ENCODE measurements around the gene ATXN3.
A peak's percentile ranks its signal among the peaks of the same experiment; 100 is the strongest.
"Not testable (repeated sequence)": the region's sequence is repeated elsewhere in the genome, so short reads cannot be mapped to it uniquely, and the experiment has no call there.

ATXN3 gene

GRCh38 chr14:92058006-92058917 is 48.1 kb downstream of the ATXN3 start:
- no peak for DNase-seq

DNA sequence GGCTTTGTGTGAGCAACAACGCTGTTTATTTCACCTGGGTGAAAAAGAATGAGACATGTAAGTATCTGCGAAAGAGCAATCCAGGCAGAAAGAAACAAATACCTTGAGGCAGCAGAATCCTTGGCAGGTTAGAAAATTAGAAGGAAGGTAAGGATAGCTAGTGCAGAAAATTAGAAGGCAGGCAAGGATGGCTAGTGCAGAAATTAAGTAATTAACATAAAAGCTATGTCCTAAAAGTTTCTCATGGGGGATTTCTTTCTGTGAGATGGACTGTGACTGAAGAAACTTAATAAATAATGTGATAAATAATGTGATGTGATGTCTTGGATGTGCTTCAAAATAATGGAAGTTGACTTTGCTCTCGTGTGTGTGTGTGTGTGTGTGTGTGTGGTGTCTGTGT is 56.6 kb downstream of the ATXN3 start:
- no peak for DNase-seq

GRCh38 chr14:92049221-92049620 is 57.2 kb downstream of the ATXN3 start:
- DNase-seq, result not testable (repeated sequence)

DNA sequence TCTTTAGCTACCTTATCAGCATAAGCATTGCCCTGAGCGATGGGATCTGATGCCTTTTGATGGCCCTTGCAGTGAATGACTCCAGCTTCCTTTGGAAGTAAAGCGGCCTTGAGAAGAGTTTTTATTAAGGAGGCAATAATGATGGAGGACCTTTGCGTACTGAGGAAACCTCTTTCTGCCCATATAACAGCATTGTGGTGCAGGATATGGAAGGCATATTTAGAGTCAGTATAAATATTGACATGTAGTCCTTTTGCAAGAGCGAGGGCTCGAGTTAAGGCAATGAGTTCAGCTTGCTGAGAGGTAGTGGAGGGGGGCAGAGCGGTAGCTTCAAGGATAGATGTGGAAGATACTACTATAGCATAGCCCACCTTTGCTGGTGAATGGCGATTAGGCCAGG is 60.5 kb downstream of the ATXN3 start:
- not testable (repeated sequence) for DNase-seq

- not testable (repeated sequence) for DNase-seq
These were observed 64.6 kb downstream of the ATXN3 start for GRCh38 chr14:92041766-92042165.

DNA sequence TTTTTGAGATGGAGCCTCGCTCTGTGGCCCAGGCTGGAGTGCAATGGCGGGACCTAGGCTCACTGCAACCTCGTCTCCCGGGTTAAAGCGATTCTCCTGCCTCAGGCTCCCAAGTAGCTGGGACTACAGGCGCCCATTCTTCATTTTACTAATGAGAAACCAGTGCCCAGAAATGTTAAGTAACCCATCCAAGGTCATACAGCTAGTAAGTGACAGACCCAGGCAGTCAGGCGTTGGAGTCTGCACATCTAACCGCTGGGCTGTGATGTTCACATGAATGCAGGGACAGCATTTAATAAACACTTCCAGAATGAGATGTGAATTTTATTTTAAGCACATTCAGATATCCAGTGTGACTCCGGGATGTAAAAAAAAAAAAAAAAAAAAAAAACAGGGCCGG is 65.2 kb downstream of the ATXN3 start:
- no peak for DNase-seq

GRCh38 chr14:92040431-92041051 is 65.8 kb downstream of the ATXN3 start:
- peak; percentile 10 for DNase-seq

GRCh38 chr14:92039719-92040430 is 66.5 kb downstream of the ATXN3 start, which contains the start of gene TRIP11:
Gene TRIP11, minus strand, starts transcription at chr14:92040059. Its CDS starts 374 bp downstream, at chr14:92039685.
- peak; percentile 85 for DNase-seq

GRCh38 chr14:92039063-92039718 is 67.2 kb downstream of the ATXN3 start:
- peak; percentile 57 for DNase-seq

- no peak for DNase-seq
These were observed 68.4 kb downstream of the ATXN3 start for GRCh38 chr14:92037989-92038388.

- no peak for DNase-seq
These were observed 70.5 kb downstream of the ATXN3 start for GRCh38 chr14:92035890-92036289.

DNA sequence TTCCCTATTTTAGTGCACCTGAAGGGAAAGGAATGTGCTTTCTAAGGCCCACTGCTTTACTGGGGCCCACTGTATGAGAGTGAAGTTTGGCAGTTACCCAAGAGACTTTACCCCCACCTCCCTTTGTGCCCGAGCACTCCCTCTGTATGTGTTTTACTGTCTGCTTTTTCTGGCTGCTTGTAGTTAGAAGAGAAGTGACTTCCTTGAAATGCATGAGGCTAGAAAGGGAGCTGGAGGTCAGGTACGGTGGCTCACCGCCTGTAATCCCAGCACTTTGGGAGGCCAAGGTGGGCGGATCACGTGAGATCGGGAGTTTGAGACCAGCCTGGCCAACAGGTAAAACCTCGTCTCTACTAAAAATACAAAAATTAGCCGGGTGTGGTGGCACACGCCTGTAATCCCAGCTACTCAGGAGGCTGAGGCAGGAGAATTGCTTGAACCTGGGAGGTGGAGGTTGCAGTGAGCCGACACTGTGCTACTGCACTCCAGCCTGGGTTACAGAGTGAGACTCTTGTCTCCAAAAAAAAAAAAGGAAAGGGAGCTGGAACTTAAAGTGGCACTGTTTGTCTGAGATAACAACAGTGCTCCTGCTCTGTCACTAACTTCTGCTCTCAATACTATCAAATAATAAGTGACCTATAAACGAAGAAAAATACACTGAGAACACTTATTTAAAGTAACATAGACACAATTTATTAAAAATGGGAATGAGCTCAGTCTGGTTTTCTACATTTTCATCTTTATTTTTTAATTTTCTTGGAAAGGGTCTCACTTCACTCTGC is 72.3 kb downstream of the ATXN3 start:
- DNase-seq, result no peak

DNA sequence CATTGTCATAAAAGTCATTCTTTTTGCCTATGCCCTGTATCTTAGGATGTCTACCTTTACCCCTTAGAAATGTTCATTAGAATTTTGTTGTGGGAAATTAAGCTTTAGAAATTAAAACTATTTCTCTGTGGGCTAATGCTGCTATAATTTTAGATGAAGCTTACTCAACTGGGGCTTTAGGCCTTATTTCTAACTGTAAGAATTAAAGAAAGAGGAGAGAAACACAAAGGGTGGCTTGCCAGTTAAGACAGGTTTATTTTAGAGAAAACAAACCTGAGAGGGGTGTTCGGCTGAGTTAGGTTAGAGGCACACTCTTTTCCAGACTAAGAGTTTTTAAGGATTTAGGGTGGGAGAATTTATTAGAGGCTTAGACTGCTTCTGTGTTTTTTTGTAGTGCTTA is 72.9 kb downstream of the ATXN3 start:
- no peak for DNase-seq

- DNase-seq, result no peak
These were observed 79.7 kb downstream of the ATXN3 start for GRCh38 chr14:92026548-92027190.

GRCh38 chr14:92022036-92022435 is 84.3 kb downstream of the ATXN3 start:
- DNase-seq, result no peak

- no peak for DNase-seq
These were observed 84.9 kb downstream of the ATXN3 start for GRCh38 chr14:92021523-92021922.

DNA sequence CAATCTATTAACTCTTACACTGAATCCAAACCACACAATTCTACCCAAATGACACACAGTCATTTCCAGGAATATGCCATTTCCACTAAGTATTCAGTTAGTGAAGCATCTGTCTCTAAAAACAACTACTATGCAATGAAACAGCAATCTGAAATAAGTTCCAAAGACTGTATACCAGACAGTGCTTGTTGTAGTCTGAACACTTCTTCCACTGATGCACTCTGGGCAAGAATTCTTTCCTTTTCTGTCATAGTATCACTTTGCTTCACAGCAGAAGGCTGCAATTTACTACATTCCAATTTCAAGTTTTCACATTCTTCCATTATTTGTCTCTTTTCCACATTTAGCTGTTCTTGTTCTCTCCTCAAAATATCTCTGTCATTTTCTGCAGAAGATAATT is 92.3 kb downstream of the ATXN3 start:
- no peak for DNase-seq

DNA sequence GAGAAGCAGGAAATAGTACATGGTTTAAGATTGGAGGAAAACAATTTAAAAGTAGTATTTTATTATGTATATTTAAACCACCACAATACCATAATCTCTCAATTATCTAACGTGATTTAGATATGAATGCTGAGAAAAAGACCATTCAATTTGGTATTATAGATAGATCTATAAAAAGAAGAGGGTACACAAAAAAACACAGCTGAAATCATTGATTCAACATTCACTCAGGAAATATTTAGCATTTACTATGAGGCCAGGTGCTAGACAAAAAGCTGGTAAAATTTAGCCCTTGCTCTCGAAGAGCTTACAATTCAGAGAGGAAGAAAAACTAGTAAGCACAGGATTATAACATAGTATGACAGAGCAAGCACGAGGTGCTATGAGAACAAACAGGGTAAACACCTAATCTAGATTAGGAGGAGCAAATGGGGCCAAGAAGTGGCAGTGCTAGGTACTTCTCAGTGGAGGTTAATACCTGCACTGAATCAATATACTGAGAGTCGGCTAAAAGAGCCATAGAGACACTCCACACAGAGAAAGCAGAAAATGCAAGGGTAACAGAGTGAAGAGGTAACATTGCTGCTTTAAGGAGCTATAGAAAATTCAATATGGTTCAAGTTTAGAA is 94.1 kb downstream of the ATXN3 start:
- no peak for DNase-seq

DNA sequence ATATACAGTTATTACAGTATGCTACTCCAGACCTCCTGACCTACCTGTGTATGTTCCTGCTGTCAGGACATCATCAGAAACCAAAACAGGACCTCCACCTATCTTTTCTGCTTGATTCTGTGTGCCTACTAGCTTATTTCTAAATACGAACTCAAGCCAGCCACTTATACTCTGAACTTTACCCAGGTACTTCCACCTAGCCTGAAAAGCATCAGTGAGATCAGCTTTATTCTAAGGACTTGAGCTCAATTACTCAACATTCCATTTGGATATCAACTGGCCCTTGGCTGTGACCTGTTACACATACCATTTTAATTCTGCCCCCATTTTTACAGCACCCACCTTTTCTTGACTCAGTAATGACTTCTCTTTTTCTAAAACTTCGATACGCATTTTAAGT is 95.7 kb downstream of the ATXN3 start:
- DNase-seq, result no peak

- DNase-seq, result no peak
These were observed 96.8 kb downstream of the ATXN3 start for GRCh38 chr14:92009604-92010003.

Data from KG1 (cell line).